HEK293 (cell line): ENCODE measurements around the gene GREB1L.

Experiments
- CTCF ChIA-PET: fragments of 350-600 bp; formaldehyde crosslinking; extraction: SDS; loops from one replicate; lab custom pipeline; 2021; ENCODE audit warnings: antibody characterized with exemption; lab: Yijun Ruan, JAX
- POLR2A ChIA-PET: fragments of 300-600 bp; formaldehyde crosslinking; extraction: SDS; loops from one replicate; lab custom pipeline; 2020; ENCODE audit warnings: antibody characterized with exemption, inconsistent platforms; lab: Yijun Ruan, JAX
- H3K27ac ChIP-seq: fragments of 200-500 bp; sonication (Bioruptor generic); 2 replicates; pipeline ENCODE4 v1.5.1; 2014; ENCODE audit warnings: low read depth, low read length, control low read depth, inconsistent platforms; ENCODE audit errors: extremely low read depth
- H3K36me3 ChIP-seq, 2 experiments: fragments of 200-500 bp in 1 of 2; sonication (Bioruptor generic) in 1 of 2; 1 replicate in 1 of 2; 2 replicates in 1 of 2; pipeline ENCODE4 v1.5.1; 2014 to 2017; ENCODE audit warnings: inconsistent platforms in 2 of 2, low read length in 2 of 2; ENCODE audit not compliant: control insufficient read depth in 2 of 2, insufficient read depth in 1 of 2
- H3K4me1 ChIP-seq: fragments of 200-500 bp; sonication (Bioruptor generic); 2 replicates; pipeline ENCODE4 v1.5.1; 2014; ENCODE audit warnings: mild to moderate bottlenecking, low read length, inconsistent platforms; ENCODE audit not compliant: control insufficient read depth, insufficient read depth
- H3K4me3 ChIP-seq: 2 replicates; pipeline ENCODE4 v1.5.1; 2011; ENCODE audit warnings: low read depth, mild to moderate bottlenecking, control low read depth, low read length, moderate library complexity
- H3K9me3 ChIP-seq: fragments of 200-500 bp; sonication (Bioruptor generic); 2 replicates; pipeline ENCODE4 v1.5.1; 2014; ENCODE audit warnings: low read depth, low read length, inconsistent platforms; ENCODE audit not compliant: control insufficient read depth, insufficient read depth
- GLI4 ChIP-seq: fragments of 450-650 bp; formaldehyde crosslinking; IDR thresholded peaks from 2 replicates; pipeline ENCODE4 v1.5.1; 2016; ENCODE audit warnings: missing biosample characterization, missing genetic modification characterization
- SCRT2 ChIP-seq: fragments of 450-650 bp; formaldehyde crosslinking; IDR thresholded peaks from 2 replicates; pipeline ENCODE4 v1.5.1; 2016; ENCODE audit warnings: missing biosample characterization, missing genetic modification characterization
- ZNF10 ChIP-seq: fragments of 450-650 bp; formaldehyde crosslinking; IDR thresholded peaks from 2 replicates; pipeline ENCODE4 v1.5.1; 2017; ENCODE audit warnings: missing biosample characterization, missing genetic modification characterization
- ZNF146 ChIP-seq: fragments of 450-650 bp; formaldehyde crosslinking; IDR thresholded peaks from 2 replicates; pipeline ENCODE4 v1.5.1; 2016; ENCODE audit warnings: missing biosample characterization, missing genetic modification characterization
- ZNF211 ChIP-seq: fragments of 450-650 bp; formaldehyde crosslinking; IDR thresholded peaks from 2 replicates; pipeline ENCODE4 v1.5.1; 2016; ENCODE audit warnings: low read depth, missing biosample characterization, missing genetic modification characterization
- ZNF394 ChIP-seq: fragments of 450-650 bp; formaldehyde crosslinking; IDR thresholded peaks from 2 replicates; pipeline ENCODE4 v1.5.1; 2016; ENCODE audit warnings: missing biosample characterization, missing genetic modification characterization, mild to moderate bottlenecking, moderate library complexity, borderline replicate concordance
- ZNF521 ChIP-seq: fragments of 450-650 bp; formaldehyde crosslinking; IDR thresholded peaks from 2 replicates; pipeline ENCODE4 v1.5.1; 2017; ENCODE audit warnings: missing biosample characterization, mild to moderate bottlenecking, missing genetic modification characterization
- ZNF621 ChIP-seq: fragments of 450-650 bp; formaldehyde crosslinking; IDR thresholded peaks from 2 replicates; pipeline ENCODE4 v1.5.1; 2017; ENCODE audit warnings: missing biosample characterization, missing genetic modification characterization
- ZNF654 ChIP-seq: fragments of 450-650 bp; formaldehyde crosslinking; IDR thresholded peaks from 2 replicates; pipeline ENCODE4 v1.5.1; 2016; ENCODE audit warnings: low read depth, missing biosample characterization, missing genetic modification characterization
- ZNF792 ChIP-seq: fragments of 450-650 bp; formaldehyde crosslinking; IDR thresholded peaks from 2 replicates; pipeline ENCODE4 v1.5.1; 2016; ENCODE audit warnings: missing biosample characterization, missing genetic modification characterization
- TF ChIP-seq, protein P1 (sequence below): fragments of 450-650 bp; formaldehyde crosslinking; IDR thresholded peaks from 2 replicates; pipeline ENCODE4 v1.5.1; 2016; ENCODE audit warnings: missing biosample characterization, missing genetic modification characterization
- TF ChIP-seq, protein P2 (sequence below): fragments of 450-650 bp; formaldehyde crosslinking; IDR thresholded peaks from 2 replicates; pipeline ENCODE4; 2016; ENCODE audit warnings: missing biosample characterization, missing genetic modification characterization
- TF ChIP-seq, protein P3 (sequence below): fragments of 450-650 bp; IDR thresholded peaks from 2 replicates; pipeline ENCODE4 v1.5.1; 2018; ENCODE audit warnings: missing biosample characterization, missing genetic modification characterization
- TF ChIP-seq, protein P4 (sequence below): fragments of 450-650 bp; formaldehyde crosslinking; IDR thresholded peaks from 2 replicates; pipeline ENCODE4 v1.5.1; 2017; ENCODE audit warnings: missing biosample characterization, missing genetic modification characterization

Gene GREB1L

DNA sequence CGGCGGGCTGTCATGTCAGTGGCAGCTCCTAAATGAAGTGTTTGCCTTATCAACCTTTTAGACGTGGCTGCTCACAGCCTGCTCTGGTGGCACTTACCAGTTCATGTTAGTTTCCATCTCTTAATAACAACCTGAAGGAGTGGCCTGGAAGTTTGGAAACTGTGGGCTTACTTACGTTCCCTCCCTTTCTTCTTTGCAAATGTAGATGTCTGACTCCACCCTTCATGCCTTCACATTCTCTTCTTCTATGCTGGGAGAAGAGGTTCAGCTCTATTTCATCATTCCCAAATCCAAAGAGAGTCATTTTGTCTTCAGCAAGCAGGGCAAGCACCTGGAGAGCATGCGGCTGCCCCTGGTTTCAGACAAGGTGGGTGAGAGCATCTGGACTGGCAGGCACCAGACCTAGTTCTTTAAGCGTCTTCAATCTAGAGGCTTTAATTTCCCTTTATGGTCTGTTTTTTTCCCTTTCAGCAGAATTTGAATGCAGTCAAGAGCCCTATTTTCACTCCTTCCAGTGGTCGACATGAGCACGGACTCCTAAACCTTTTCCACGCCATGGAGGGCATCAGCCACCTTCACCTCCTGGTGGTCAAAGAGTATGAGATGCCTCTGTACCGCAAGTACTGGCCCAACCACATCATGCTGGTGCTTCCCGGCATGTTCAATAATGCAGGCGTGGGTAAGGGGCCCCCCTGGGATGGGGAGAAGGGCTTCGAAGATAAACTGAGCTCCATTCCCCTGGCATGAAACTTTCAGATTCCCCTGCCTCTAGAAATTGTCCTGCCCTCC, 266.1 kb downstream of the GREB1L start:
- H3K4me1 ChIP-seq: no peaks in the 10 kb centered on the region
- H3K27ac ChIP-seq: no peak overlapping the region
- no peak for TF ChIP-seq ZNF654 (tag by site-specific recombination)
- H3K9me3 ChIP-seq: no peaks in the 10 kb centered on the region
- H3K36me3 ChIP-seq: peaks cover 3 to 59% of the 10 kb centered on the region in 2 experiments
- POLR2A ChIA-PET: no interaction called here
- H3K4me3 ChIP-seq: no peak overlapping the region
- CTCF ChIA-PET: no interaction called here

DNA sequence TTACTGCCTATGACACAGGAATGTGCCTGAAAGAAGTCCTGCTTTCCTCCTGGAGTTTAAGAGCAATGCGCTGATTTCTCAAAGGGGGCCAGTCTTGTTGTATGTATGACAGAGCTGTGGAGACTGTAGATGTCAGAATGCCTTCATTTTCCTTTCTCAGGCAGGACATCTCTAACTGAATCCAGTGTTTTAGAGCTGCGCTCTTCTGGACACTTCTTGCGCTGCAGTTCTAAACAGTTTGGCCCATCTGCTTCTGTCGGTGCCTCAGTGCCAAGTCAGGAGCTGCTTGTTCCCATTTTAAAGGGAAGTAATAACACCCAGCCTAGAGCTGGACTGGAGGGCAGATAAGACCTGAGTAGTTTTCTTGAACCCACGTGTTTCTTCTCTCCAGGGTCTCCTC, 267.0 kb downstream of the GREB1L start:
- no peak overlapping the region for H3K27ac ChIP-seq
- H3K4me1 ChIP-seq: no peaks in the 10 kb centered on the region
- POLR2A ChIA-PET: no interaction called here
- H3K9me3 ChIP-seq: no peaks in the 10 kb centered on the region
- TF ChIP-seq, protein P1, sequence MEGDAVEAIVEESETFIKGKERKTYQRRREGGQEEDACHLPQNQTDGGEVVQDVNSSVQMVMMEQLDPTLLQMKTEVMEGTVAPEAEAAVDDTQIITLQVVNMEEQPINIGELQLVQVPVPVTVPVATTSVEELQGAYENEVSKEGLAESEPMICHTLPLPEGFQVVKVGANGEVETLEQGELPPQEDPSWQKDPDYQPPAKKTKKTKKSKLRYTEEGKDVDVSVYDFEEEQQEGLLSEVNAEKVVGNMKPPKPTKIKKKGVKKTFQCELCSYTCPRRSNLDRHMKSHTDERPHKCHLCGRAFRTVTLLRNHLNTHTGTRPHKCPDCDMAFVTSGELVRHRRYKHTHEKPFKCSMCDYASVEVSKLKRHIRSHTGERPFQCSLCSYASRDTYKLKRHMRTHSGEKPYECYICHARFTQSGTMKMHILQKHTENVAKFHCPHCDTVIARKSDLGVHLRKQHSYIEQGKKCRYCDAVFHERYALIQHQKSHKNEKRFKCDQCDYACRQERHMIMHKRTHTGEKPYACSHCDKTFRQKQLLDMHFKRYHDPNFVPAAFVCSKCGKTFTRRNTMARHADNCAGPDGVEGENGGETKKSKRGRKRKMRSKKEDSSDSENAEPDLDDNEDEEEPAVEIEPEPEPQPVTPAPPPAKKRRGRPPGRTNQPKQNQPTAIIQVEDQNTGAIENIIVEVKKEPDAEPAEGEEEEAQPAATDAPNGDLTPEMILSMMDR: peak; percentile 50; the same call in 1 of the 2 replicates
- TF ChIP-seq ZNF521 (tag by site-specific recombination): no peak
- peaks cover 3 to 68% of the 10 kb centered on the region in 2 experiments for H3K36me3 ChIP-seq
- no peak overlapping the region for H3K4me3 ChIP-seq
- CTCF ChIA-PET: interaction anchor here (0.6 to 1.2 kb wide), 4 partner anchors 9 to 64 kb away, joined by 3 to 5 read pairs (median 4); no protein-coding TSS in a partner anchor

DNA sequence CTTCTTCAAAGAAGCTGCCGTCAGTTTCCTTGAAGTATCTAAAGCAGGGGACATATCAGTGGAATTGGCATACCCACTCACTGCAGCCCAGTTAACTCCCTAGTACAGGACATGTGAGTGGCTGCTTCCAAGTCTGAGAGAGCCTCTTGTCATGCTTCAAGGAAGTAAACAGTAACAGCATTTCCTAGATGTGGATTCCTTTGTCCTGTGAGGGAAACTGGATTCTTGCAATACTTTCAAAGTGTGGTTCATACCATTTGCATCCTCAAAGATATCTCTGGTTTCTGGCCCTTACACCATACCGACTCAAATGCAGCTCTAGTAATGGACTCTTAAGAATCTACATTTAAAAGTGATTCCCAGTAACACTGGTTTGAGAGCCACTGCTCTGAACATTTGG, 271.3 kb downstream of the GREB1L start:
- Histone ChIP-seq H3K9me3 (no peaks in the 10 kb centered on the region), H3K36me3 (peaks cover 10 to 88% of the 10 kb centered on the region in 2 experiments; a peak in 2 of 3 replicates), H3K4me3 (no peak overlapping the region), H3K4me1 (no peaks in the 10 kb centered on the region), H3K27ac (no peak overlapping the region)
- ChIA-PET CTCF (interaction anchor here (0.6 to 1.6 kb wide), 3 partner anchors 88 to 345 kb away, joined by 3 to 12 read pairs (median 3); partner anchors contain the start of gene ESCO1), POLR2A (interaction anchor here (0.5 kb wide), 1 partner anchor 86 kb away, joined by 3 read pairs; no protein-coding TSS in a partner anchor)
- no peak for TF ChIP-seq GLI4
- no peak for TF ChIP-seq ZNF10 (tag by site-specific recombination)
- TF ChIP-seq, protein P2, sequence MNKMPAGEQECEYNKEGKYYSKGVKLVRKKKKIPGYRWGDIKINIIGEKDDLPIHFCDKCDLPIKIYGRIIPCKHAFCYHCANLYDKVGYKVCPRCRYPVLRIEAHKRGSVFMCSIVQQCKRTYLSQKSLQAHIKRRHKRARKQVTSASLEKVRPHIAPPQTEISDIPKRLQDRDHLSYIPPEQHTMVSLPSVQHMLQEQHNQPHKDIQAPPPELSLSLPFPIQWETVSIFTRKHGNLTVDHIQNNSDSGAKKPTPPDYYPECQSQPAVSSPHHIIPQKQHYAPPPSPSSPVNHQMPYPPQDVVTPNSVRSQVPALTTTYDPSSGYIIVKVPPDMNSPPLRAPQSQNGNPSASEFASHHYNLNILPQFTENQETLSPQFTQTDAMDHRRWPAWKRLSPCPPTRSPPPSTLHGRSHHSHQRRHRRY: no peak

DNA sequence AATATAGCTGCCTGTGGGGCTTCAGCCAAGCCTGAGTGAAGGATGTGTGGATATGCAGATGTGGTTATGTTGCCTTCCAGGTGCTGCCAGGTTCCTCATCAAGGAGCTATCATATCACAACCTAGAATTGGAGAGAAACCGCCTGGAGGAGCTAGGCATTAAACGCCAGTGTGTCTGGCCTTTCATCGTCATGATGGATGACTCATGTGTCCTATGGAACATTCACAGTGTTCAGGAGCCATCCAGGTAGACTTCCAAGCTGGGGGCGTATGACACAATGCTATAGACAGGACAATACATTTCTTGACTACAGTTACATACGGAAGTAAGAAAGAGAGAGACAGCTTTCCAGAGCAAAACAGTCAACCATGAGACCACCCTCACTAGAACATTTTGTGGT, 271.7 kb downstream of the GREB1L start:
- H3K9me3 ChIP-seq: no peaks in the 10 kb centered on the region
- TF ChIP-seq ZNF211 (tag by site-specific recombination) (no peak), ZNF792 (no peak), ZNF394 (no peak), ZNF146 (tag by site-specific recombination) (no peak), ZNF621 (tag by site-specific recombination) (no peak), SCRT2 (tag by site-specific recombination) (no peak)
- TF ChIP-seq, protein P3, sequence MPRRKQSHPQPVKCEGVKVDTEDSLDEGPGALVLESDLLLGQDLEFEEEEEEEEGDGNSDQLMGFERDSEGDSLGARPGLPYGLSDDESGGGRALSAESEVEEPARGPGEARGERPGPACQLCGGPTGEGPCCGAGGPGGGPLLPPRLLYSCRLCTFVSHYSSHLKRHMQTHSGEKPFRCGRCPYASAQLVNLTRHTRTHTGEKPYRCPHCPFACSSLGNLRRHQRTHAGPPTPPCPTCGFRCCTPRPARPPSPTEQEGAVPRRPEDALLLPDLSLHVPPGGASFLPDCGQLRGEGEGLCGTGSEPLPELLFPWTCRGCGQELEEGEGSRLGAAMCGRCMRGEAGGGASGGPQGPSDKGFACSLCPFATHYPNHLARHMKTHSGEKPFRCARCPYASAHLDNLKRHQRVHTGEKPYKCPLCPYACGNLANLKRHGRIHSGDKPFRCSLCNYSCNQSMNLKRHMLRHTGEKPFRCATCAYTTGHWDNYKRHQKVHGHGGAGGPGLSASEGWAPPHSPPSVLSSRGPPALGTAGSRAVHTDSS (tag by site-specific recombination): no peak
- TF ChIP-seq, protein P4, sequence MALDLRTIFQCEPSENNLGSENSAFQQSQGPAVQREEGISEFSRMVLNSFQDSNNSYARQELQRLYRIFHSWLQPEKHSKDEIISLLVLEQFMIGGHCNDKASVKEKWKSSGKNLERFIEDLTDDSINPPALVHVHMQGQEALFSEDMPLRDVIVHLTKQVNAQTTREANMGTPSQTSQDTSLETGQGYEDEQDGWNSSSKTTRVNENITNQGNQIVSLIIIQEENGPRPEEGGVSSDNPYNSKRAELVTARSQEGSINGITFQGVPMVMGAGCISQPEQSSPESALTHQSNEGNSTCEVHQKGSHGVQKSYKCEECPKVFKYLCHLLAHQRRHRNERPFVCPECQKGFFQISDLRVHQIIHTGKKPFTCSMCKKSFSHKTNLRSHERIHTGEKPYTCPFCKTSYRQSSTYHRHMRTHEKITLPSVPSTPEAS (tag by site-specific recombination): no peak
- H3K27ac ChIP-seq: no peak overlapping the region
- no peak overlapping the region for H3K4me3 ChIP-seq
- CTCF ChIA-PET: interaction anchor here (1.2 to 1.6 kb wide), 2 partner anchors 87 to 318 kb away, joined by 3 read pairs; partner anchors contain the start of gene ESCO1
- no peaks in the 10 kb centered on the region for H3K4me1 ChIP-seq
- H3K36me3 ChIP-seq: peaks cover 12 to 88% of the 10 kb centered on the region in 2 experiments
- POLR2A ChIA-PET: interaction anchor here (0.5 kb wide), 1 partner anchor 85 kb away, joined by 3 read pairs; no protein-coding TSS in a partner anchor
